Measurements from ENCODE around the gene KIF25. TPM values are rescaled to one million over a fixed set of nuclear protein-coding genes. Genes with fewer than 3 reads are reported as not detected.

KIF25 gene
- total and polyA plus RNA-seq, 7 donors = 0.50 to 0.54 TPM; not detected in 5

DNA sequence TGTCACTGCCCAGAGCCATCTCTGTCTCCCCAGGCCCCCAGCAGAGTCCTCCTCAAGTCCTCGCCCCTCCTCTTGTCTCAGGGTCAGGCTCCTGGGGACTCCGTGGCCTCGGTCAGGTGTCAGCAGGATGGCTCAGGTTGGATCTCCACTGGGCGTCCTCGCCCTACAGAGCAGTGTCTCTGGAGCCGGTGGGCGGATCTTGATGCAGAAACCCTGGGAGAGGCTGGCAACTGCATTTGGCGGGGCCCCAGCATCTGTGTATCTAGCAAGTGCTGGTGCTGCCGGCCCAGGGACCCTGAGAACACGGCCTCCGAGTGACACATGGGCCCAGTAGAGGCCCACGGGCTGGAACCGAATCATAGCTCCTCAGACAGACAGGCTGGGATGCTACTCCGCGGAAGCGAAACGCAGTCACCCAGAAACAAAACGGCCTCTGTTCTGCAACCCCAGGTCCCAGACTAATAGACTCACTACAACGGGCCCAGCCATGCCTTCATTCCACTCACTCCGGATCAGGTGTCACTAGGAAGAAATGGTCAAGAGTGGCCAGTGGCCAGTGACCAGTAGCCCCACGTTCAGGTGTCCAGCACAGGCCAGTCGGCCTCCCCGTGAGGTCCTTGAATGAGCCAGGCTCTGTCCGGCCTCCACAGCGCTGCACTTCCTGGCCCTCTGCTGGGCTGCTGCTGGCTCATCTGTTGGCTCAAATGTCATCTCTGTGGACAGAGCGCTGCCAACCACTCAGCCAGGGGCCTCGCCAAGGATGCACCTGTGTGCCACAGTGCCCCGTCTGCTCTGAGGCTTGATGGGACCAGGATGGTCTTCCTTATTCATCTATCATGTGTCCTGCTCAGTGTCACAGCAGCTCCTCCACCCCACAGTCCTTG is 94.2 kb downstream of the KIF25 start:
- Histone ChIP-seq H3K27ac (no peak overlapping the region), H3K36me3 (no peaks in the 10 kb centered on the region), H3K4me1 (peaks cover 0 to 16% (median 12%) of the 10 kb centered on the region in 4 donors), H3K9me3 (no peaks in the 10 kb centered on the region), H3K4me3 (no peak overlapping the region), H3K27me3 (no peaks in the 10 kb centered on the region)
- TF ChIP-seq POLR2AphosphoS5 (IDR thresholded peaks at IDR 0.05) = no peak
- intact Hi-C loops (cut with DNase I) = no loop called here
- no peak for DNase-seq
- 93% methylated on average over 28 of the region's 28 CpGs for WGBS, 2 donors

DNA sequence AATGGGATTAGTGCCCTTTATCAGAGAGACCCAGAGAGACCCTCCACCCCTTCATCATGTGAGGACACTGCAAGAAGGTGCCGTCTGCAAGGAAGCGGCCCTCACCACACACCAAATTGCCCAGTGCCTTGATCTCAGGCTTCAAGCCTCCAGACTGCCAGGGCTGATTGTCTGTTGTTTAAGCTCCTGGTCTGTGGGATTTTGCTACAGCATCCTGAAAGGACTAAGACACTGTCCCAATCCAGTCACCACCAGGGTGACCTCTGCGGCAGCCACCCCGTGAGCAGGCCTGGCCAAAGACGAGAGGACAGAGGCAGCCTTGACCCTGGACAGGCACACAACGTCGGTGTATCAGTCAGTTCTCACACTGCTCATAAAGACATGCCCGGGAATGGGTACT is 95.1 kb downstream of the KIF25 start:
- Histone ChIP-seq H3K27me3 (no peaks in the 10 kb centered on the region), H3K9me3 (no peaks in the 10 kb centered on the region), H3K36me3 (no peaks in the 10 kb centered on the region), H3K27ac (no peak overlapping the region), H3K4me1 (peaks cover 0 to 16% (median 12%) of the 10 kb centered on the region in 4 donors), H3K4me3 (no peak overlapping the region)
- intact Hi-C loops (cut with DNase I) = no loop called here
- no peak for TF ChIP-seq POLR2A (IDR thresholded peaks at IDR 0.05)
- 70 to 83% methylated on average over 8 of the region's 8 CpGs for WGBS, 2 donors
- DNase-seq = no peak

DNA sequence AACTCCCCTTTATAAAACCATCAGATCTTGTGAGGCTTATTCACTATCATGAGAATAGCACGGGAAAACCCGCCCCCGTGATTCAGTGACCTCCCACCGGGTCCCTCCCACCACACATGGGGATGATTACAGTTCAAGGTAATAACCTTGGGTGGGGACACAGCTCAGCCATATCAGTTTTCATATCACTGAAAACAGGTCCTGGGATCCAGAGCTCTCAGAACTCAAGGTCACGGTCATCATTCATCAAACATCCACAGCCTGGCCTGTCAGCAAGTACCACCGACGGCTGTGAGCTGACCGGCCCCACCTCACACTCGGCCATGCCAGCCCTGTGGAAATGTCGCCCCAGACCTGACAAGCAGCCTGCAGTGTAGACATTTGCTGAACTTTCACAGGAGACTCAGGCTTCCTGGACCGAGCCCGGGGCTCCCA is 95.6 kb downstream of the KIF25 start:
- Histone ChIP-seq H3K9me3 (no peaks in the 10 kb centered on the region), H3K4me3 (no peak overlapping the region), H3K27ac (no peak overlapping the region), H3K4me1 (peaks cover 0 to 11% (median 9%) of the 10 kb centered on the region in 4 donors), H3K36me3 (no peaks in the 10 kb centered on the region), H3K27me3 (peaks cover 0 to under 1% (median 0%) of the 10 kb centered on the region in 3 donors)
- intact Hi-C loops (cut with DNase I) = no loop called here
- 31 to 74% methylated on average over 12 of the region's 12 CpGs for WGBS, 2 donors
- TF ChIP-seq EP300 (IDR thresholded peaks at IDR 0.05) = no peak
- no peak for TF ChIP-seq POLR2A (IDR thresholded peaks at IDR 0.05)
- no peak for TF ChIP-seq POLR2AphosphoS5 (IDR thresholded peaks at IDR 0.05)
- no peak for TF ChIP-seq CTCF (IDR thresholded peaks at IDR 0.05)
- DNase-seq = no peak

GRCh38 chr6:168093634-168094033 is 96.2 kb downstream of the KIF25 start:
- H3K9me3 ChIP-seq = no peaks in the 10 kb centered on the region
- H3K27ac ChIP-seq = no peak overlapping the region
- no peak for DNase-seq
- TF ChIP-seq EP300 (IDR thresholded peaks at IDR 0.05) (no peak), POLR2A (IDR thresholded peaks at IDR 0.05) (no peak), CTCF (IDR thresholded peaks at IDR 0.05) (no peak), POLR2AphosphoS5 (IDR thresholded peaks at IDR 0.05) (no peak)
- H3K4me3 ChIP-seq = no peak overlapping the region
- H3K36me3 ChIP-seq = no peaks in the 10 kb centered on the region
- 88 to 92% methylated on average over 11 of the region's 11 CpGs for WGBS, 2 donors
- peaks cover 0 to 5% (median 3%) of the 10 kb centered on the region in 4 donors for H3K4me1 ChIP-seq
- peaks cover 0 to 6% (median 0%) of the 10 kb centered on the region in 3 donors for H3K27me3 ChIP-seq
- intact Hi-C loops (cut with DNase I) = no loop called here

Other genes with a start within 250 kb of the KIF25 start
- 100 to 1,000 TPM in 2 of 4 donors, 10 to 100 TPM in 2; 83.6 to 104 (median 95.1) TPM for gene AFDN, start 170.8 kb upstream of the KIF25 start, total RNA-seq
- 10 to 100 TPM; 43.2 to 64.5 (median 44.4) TPM for gene AFDN, start 170.8 kb upstream of the KIF25 start, polyA plus RNA-seq
- gene FRMD1, start 81.5 kb downstream of the KIF25 start, total RNA-seq = under 1 TPM in 2 of 4 donors, not detected in 2; 0.36 to 0.83 TPM
- 10 to 100 TPM in 1 of 3 donors, 1 to 10 TPM in 2; 4.2 to 12.0 (median 9.3) TPM for gene FRMD1, start 81.5 kb downstream of the KIF25 start, polyA plus RNA-seq